Left colon (tissue), 2 donors: Measurements from ENCODE around the gene ZNF552. TPM values are rescaled to one million over a fixed set of nuclear protein-coding genes. Genes with fewer than 3 reads are reported as not detected.
"Not testable (repeated sequence)": the region's sequence is repeated elsewhere in the genome, so short reads cannot be mapped to it uniquely, and the experiment has no call there.

Source experiments
- ATAC-seq: fragments of 200-7000 bp; cut with Tn5 transposase; one replicate; pipeline ENCODE4 v1.9.1; 2020; ENCODE audit warnings: mild to moderate bottlenecking, moderate library complexity
- DNase-seq, 2 donors: peaks; one replicate each; pipeline ENCODE4 v3.0.0-alpha.2; 2020
- intact Hi-C, 2 donors: fragments of 100-400 bp; cut with DNase I in 1 of 2; cut with micrococcal nuclease in 1 of 2; formaldehyde crosslinking; loops; one replicate each; pipeline versions ENCODE4 v1.11.2 to v1.14.0; 2022; cut with DNase I, micrococcal nuclease
- total RNA-seq, 2 donors: library from RNA; stranded (reverse); fragmentation: NEBNext Ultra II Directional; extraction: Animal tissue kit (Norgen Biotek cat#: 25700); gene quantifications; one replicate each; pipeline ENCODE4 v1.2.1, GENCODE V29; 2021
- donor health status: DM: no; HTN: no; CAD: no.
- donor health status: DM: yes; HTN: yes; CAD: no.

ZNF552 gene
- total RNA-seq, 2 donors from 2014 or later: 24.1 to 31.7 TPM

DNA sequence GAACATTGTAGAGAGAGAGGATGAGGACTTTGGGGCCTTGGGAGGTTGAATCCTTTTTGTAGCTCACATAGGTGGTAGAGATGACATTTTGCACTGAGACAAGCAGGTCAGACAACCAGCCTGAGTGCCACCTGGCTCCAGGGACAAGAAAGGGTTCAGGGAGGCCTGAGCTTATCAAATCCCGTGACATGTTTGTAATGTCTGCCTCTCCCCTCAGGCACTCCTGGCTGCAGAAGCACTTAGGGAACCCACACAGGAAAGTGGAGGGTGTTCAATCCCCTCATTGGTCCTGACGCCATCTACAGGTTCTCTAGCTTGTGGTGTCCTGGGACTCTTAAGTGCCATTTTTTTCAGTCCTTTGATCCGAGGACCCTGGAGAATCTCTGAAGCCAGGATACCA is 6.4 kb upstream of the ZNF552 start:
- intact Hi-C loops, DNase-seq, ATAC-seq: not testable (repeated sequence)

DNA sequence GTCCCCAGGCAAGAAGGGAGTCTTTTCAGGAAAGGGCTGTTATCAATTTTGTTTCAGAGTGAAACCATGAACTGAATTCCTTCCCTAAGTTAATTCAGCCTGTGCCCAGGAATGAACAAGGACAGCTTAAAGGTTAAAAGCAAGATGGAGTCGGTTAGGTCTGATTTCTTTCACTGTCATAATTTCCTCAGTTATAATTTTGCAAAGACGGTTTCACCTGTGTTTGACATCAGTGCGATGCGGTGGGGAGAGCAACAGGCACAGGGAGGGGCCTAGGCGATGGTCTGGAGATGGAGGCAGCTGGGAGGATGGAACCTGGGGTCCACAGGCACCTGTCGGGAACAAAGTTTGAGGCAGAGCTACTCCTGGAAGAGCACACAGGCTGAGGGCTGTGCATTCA is 5.9 kb upstream of the ZNF552 start:
- DNase-seq: no peak
- intact Hi-C loops: no loop called here
- no peak for ATAC-seq

DNA sequence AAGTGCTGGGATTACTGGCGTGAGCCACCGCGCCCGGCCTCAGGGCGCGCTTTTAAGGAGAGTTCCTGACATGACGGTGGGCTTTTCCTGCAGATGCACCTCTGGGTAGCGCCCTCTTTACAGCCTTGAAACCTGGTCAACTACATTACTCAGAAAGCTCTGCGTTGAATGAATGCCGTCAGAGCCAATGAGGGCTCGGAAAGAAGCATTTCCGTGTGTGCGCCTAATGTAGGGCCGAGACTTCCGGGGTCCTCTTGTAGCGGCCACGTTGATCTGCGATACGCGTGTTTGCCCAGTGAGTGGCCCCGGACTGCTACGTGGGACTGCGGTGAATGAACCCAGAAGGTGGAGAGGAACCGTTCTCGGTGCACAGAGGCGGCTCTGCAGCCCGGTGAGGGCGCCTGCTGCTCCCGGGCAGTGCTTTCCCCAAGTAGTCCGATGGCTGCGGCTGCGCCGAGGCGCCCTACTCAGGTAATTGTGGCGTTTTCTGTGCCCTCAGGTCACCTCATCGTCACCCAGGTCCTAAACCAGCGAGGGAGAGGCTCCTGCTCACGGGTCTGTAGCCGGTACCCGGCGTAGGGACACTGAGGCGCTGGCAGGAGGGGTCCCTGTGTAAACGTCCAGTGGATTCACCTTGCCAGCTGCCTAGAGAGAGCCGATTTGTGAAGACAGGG is 4.9 kb upstream of the ZNF552 start:
- ATAC-seq (peak; percentile 78), DNase-seq (peak; percentile 84 to 89)
- intact Hi-C loops: no loop called here

DNA sequence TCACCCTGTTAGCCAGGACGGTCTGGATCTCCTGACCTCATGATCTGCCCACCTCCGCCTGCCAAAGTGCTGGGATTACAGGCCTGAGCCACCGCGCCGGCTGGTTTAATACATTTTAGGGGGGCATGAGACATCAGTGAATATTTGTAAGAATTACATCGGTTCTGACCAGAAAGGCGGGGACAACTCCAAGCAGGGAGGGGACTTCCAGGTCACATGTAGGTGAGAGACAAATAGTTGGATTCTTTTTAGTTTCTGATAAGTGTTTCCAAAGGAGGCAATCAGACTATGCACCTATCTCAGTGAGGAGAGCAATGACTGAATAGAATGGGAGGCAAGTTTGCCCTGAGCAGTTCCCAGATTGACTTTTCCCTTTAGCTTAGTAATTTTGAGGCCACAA is 3.7 kb upstream of the ZNF552 start:
- ATAC-seq: no peak
- no peak for DNase-seq
- intact Hi-C loops: no loop called here

DNA sequence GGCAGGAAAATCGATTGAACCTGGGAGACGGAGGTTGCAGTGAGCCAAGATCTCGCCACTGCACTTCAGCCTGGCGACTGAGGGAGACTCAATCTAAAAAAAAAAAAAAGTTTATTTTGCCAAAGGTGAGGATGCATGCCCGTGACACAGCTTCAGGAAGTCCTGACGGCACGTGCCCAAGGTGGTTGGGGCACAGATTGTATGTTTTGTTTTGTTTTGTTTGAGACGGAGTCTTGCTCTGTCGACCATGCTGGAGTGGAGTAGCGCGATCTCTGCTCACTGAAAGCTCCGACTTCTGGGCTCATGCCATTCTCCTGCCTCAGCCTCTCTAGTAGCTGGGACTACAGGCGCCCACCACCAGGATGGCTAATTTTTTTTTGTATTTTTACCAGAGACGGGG is 3.3 kb upstream of the ZNF552 start:
- DNase-seq: no peak
- no peak for ATAC-seq
- intact Hi-C loops: no loop called here

DNA sequence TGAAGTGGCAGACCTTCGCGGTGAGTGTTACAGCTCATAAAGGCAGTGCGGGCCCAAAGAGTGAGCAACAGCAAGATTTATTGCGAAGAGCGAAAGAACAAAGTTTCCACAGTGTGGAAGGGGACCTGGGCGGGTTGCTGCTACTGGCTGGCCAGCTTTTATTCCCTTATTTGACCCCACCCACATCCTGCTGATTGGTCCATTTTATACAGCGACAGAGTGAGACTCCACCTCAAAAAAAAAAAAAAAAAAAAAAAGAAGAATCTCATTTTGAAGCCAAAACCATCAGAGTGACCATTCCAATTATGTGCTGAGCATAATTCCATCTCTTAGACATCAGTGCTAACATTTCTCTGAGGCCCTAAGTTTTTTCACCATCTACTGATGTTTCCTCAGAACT is 1.9 kb upstream of the ZNF552 start:
- intact Hi-C loops: no loop called here
- ATAC-seq (no peak), DNase-seq (no peak)

DNA sequence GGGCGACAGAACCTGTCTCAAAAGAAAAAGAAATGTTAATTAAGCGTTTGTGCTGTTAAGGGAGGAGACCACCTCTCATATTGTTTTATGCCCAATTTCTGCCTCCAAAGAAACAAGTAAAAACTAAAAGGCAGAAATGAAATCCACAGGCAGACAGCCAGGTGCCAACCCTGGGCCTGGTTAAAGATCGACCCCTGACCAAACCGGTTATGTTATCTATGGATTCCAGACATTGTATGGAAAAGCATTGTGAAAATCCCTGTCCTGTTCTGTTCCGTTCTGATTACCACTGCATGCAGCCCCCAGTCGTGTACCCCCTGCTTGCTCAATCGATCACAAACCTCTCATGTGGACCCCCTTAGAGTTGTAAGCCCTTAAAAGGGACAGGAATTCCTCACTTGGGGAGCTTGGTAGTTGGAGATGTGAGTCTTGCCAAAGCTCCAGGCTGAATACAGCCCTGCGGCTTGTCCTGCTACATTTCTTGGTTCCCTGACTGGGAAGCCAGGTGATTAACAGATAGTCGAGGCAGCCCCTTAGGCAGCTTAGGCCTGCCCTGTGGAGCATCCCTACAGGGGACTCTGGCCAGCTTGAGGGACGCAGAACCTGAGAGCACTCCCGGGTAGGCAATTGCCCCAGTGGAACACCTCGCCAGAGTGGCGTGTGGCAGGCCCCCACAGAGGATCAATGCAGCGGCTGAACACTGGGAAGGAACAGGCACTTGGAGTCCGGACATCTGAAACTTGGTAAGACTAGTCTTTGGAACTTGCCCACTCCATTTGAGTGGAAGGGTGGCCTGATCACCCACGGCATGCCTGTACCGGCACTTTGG is 748 bp upstream of the ZNF552 start:
- DNase-seq (no peak), ATAC-seq (no peak)
- intact Hi-C loops: no loop called here

DNA sequence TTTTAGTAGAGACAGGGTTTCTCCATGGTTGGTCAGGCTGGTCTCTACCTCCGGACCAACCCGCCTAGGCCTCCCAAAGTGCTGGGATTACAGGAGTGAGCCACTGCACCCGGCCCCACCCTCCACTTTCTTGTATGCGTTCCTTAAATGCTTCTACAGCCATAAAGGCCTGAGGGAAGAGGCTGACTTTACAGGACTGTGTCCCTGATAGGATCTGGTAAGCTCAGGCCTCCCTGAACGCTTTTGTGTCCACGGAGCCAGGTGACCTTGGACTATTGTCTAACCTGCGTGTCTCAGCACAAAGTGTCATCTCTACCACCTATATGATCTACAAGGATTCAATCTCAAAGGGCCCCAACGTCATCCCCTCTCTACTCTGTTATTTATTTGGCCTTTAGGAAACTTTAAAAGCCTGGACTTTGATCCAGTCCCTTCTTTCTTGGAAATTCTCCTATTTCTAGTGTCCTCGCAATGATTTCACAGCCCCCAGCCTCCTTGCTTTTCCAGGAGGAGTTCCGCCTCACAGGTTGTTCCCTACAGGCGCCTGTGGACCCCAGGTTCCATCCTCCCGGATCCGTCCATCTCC is 701 bp downstream of the ZNF552 start:
- intact Hi-C loops: no loop called here
- peak; percentile 45 to 47 for DNase-seq

DNA sequence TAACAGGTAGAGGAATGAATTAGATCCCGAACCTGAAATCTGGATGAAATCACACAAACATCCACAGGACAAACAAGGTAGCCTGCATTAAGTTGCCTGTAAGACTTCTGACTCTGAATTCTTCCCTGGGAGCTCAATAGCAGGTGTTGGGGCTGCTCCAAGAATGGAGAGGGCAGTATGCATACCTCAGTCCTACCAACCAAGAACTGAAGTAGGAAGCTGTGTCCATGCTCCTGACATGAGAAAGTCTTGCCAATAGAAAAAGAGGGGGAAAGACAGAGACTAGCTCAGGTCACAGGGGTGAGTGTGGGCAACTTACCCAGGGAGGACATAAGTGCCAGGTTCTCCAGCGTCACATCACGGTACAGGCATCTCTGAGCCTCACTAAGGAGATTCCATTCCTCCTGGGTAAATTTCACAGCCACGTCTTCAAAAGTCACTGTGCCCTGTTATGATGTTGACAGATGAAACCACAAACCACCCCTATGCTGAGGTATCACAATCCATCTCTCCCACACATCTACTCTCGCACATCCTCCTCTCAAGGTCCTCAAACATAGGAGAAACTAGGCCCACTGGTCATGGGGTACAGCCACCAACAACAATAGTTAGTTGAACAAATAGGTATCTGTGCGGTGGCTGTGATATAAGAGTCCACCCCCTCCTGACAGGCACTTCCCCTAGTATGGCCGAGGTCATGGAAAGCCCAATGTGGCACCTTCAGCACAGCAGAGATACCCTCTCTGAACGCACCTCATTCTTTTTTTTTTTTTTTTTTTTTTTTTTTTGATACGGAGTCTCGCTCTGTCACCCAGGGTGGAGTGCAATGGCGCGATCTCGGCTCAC is 1.5 kb downstream of the ZNF552 start:
- intact Hi-C loops, DNase-seq, ATAC-seq: not testable (repeated sequence)

More for the DNA sequence above, 701 bp downstream of the ZNF552 start:
- ATAC-seq: peak; percentile 60

DNA sequence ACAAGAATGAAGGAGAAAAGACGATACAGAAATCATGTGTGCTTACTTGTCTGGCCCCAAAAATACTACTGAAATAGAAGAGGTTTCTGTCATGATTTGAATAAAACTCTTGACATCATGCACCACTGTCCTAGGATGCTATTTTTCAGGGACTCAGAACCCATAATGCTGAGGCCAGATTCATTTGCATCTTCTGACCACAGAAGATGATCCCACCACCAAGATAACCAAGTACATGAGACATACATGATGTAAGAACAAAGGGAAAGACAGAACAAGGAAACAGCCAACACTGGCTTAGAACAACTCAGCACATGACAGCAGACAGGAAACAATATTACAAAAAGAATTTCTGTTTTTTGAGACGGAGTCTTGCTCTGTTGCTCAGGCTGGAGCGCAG is 2.5 kb downstream of the ZNF552 start:
- intact Hi-C loops: no loop called here
- DNase-seq: no peak
- no peak for ATAC-seq

DNA sequence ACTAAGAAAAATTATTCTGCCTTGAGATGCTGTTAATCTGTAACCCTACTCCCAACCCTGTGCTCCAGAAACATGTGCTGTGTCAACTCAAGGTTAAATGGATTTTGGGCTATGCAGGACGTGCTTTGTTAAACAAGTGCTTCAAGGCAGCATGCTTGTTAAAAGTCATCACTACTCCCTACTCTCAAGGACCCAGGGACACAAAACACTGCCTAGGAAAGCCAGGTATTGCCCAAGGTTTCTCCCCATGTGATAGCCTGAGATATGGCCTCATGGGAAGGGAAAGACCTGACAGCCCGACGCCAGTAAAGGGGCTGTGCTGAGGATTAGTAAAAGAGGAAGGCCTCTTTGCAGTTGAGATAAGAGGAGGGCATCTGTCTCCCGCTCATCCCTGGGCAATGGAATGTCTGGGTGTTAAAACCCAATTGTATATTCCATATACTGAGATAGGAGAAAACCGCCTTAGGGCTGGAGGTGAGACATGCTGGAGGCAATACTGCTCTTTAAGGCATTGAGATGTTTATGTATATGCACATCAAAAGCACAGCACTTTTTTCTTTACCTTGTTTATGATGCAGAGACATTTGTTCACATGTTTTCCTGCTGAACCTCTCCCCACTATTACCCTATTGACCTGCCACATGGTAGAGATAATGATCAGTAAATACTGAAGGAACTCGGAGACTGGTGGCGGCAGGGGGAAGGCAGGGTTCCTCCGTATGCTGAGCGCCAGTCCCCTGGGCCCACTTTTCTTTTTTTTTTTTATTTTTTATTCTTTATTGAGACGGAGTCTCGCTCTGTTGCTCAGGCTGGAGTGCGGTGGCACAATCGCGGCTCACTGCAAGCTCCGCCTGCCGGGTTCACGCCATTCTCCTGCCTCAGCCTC is 4.1 kb downstream of the ZNF552 start:
- ATAC-seq: peak; percentile 28
- intact Hi-C loops, DNase-seq: not testable (repeated sequence)

DNA sequence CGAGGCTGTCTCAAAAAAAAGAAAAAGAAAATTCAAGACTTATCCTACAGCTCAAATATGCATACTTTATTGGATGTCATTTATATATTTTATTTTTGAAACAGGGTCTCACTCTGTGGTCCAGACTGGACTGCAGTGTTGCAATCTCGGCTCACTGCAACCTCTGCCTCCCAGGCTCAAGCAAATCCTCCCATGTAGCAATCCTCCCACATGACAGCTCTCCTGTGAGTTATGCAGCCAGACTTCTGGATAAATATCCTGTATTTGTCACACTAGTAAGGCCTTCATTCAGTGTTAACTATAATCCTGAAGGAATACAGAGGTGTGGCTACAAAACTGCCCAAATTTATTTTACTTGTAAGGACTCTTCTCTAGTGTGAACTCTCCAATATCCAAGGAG is 7.2 kb downstream of the ZNF552 start:
- no peak for DNase-seq
- intact Hi-C loops: no loop called here
- ATAC-seq: no peak

DNA sequence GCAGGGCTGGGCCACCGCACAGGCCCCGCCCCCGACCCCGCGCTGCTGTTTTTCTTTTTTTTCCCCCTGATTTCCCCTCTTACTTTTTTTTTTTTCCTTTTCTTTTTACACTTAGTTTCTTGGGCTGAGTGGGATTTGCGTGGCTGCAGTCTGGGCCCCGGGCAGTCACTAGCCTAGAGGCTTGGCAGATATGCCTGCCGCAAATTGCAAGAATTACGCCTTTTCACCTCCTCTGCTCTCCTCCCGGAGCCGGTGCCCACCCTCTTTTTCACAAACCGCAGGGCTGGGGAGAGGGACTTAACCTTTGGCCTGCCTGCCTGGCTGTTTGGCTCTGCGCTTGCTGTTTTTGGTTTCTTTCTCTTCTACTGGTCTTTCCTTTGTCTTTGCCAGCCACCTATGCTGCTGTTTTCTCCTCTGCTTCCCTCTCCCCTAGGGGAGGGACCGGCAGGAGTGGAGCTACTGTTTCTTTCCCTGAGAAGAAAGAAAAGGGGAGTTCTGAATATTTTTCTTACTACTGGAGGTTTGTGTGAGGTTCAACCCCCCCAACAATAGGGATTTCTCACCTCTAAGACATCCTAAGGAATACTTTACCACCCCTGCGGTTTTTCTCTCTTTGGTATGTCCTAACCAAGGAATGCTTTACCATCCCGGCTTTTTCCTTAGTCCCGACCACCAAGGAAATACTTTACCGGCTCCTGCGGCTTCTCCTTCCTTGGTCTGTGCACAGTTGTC is 11.0 kb downstream of the ZNF552 start:
- DNase-seq (peak in 1 of 2 donors; percentile 34), ATAC-seq (peak; percentile 48)

DNA sequence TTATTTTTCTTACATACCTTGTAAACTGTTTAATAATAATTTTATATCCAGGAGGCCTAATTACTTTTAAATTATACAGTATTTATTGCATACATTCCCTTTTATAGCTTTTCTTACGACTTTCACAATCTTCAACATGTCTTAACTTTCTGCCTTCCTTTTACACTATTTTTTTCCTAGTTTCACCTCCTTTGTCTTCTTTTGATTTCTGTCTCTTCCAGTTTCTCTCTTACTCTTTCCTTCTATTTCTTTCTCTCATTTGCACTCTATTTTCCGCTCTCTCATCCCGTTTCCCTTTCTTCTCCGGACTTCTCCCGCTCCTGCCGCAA is 11.5 kb downstream of the ZNF552 start:
- DNase-seq (no peak), ATAC-seq (no peak)
- intact Hi-C loops: no loop called here

More for the DNA sequence above, 11.0 kb downstream of the ZNF552 start:
- intact Hi-C loops: no loop called here

DNA sequence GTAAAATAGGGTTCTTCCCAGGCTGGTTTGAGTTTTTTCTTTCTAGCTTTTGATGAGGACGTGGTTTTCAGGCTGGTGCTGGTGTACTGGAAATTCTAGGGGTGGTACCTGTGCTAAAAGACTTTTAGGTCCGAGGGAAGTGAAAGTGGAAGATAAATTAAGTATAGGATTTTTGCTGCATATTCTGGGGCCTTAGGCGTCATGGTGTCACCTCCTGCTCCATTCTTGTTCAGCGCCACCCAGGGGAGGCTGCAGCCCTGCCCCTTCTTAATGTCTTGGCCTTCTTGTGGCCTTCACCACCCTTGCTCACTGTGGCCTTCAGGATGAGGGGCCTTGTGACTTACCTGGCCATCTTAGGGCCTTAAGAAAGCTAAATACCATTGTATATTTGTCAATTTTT is 12.4 kb downstream of the ZNF552 start:
- intact Hi-C loops: no loop called here
- no peak for ATAC-seq
- no peak for DNase-seq

DNA sequence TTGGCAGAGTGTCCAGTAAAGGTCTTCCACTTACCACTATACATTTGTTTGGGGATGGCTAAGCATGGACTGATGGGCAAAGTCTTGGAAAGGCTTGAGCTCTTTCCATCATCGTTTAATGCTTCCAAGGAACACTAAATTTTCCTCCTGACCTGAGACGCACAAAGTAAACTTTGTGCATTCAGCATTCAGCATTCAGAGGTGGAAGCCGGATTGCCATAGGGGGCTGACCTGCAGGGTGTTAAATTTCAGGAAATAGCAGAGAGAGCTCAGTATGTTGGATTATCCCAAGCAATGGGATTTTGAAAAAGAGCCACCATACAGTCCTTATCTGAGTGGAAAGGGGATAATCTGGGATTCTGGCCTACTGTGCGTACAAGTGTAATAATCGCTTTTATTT is 14.0 kb downstream of the ZNF552 start:
- ATAC-seq (no peak), DNase-seq (no peak)

DNA sequence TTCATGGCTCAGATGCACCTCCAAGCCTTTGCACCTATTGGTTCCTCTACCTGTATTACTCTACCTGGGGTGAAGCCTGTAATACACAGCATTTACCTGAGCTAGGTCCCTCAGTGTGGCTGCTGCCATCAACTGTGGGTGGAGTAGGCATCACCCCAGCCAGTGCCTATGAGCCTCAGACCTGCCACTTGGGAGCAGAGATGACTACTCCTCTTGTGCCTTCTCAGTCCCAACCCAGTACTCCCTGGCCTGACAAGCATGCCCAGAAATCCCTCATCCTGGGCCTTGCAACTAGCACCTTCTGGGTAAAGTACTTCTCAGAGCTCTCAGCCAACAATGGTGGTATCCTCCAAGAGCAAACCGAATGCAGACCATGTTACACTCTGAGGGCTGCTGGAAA is 18.1 kb downstream of the ZNF552 start:
- ATAC-seq, DNase-seq, intact Hi-C loops: not testable (repeated sequence)

More for the DNA sequence above, 14.0 kb downstream of the ZNF552 start:
- intact Hi-C loops: no loop called here

DNA sequence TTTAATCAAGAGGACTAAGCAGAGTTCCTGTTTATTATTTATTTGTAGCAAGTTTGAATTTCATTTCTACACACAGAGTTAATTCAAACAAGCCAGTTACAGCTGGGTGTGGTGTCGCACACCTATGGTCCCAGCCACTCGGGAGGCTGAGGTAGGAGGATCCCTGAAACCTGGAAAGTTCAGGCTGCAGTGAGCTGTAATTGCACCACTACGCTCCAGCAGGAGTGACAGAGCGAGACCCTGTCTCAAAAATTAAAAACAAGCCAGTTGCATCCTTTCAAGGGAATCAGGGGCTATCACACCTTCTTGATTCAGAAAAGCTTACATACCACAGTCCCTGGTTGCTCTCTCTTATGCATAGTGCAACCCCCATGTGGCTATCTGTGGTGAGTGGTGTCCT is 25.4 kb downstream of the ZNF552 start:
- intact Hi-C loops: no loop called here
- ATAC-seq: no peak
- DNase-seq: no peak
